H1 (cell line): ENCODE data around the gene BRD7. TPM values are rescaled to one million over a fixed set of nuclear protein-coding genes. Genes with fewer than 3 reads are reported as not detected.

Experiments
- CTCF ChIA-PET: fragments of 300-600 bp; sonication (Branson Sonifier 250); formaldehyde crosslinking; loops from one replicate; lab custom pipeline; 2021; ENCODE audit not compliant: partially characterized antibody; lab: Charles Lee
- POLR2A ChIA-PET: fragments of 300-600 bp; sonication (Branson Sonifier 250); formaldehyde crosslinking; loops from one replicate; lab custom pipeline; 2021; ENCODE audit warnings: inconsistent platforms; ENCODE audit not compliant: partially characterized antibody; lab: Charles Lee
- DNase-seq, 2 experiments: peaks; one replicate each; pipeline versions ENCODE4 v3.0.0 to v3.0.0-alpha.2; 2010 to 2022; ENCODE audit warnings: low spot score in 2 of 2, low read depth in 1 of 2, mixed read lengths in 1 of 2
- FAIRE-seq: peaks from 2 replicates; lab custom pipeline; 2011; peaks lifted over from hg19 to GRCh38; lab: Jason Lieb, UNC
- H2AFZ ChIP-seq: 2 replicates; pipeline ENCODE4 v1.8.1; 2012; ENCODE audit warnings: low read length, inconsistent platforms
- H2AK5ac ChIP-seq: 2 replicates; pipeline ENCODE4 v1.6.1; 2013; ENCODE audit warnings: low read depth, low read length
- H2BK120ac ChIP-seq: replicated peaks from 2 replicates; pipeline ENCODE3; 2013; ENCODE audit warnings: low read depth, low read length, inconsistent platforms
- H2BK12ac ChIP-seq: 2 replicates; pipeline ENCODE4 v1.6.1; 2013; ENCODE audit warnings: low read depth, low read length
- H2BK15ac ChIP-seq: 2 replicates; pipeline ENCODE4 v1.6.1; 2013; ENCODE audit warnings: low read length
- H2BK20ac ChIP-seq: 2 replicates; pipeline ENCODE4 v1.6.1; 2013; ENCODE audit warnings: low read length
- H2BK5ac ChIP-seq: 2 replicates; pipeline ENCODE4 v1.6.1; 2013; ENCODE audit warnings: low read depth, low read length
- H3K14ac ChIP-seq: 2 replicates; pipeline ENCODE4 v1.6.1; 2013; ENCODE audit warnings: inconsistent platforms; ENCODE audit not compliant: insufficient read length
- H3K18ac ChIP-seq: 2 replicates; pipeline ENCODE4 v1.6.1; 2013; ENCODE audit warnings: low read length; ENCODE audit errors: extremely low read depth
- H3K23ac ChIP-seq: 2 replicates; pipeline ENCODE4 v1.6.1; 2013; ENCODE audit warnings: inconsistent platforms; ENCODE audit not compliant: insufficient read length
- H3K23me2 ChIP-seq: 2 replicates; pipeline ENCODE4 v1.6.1; 2013; ENCODE audit warnings: low read depth, low read length
- H3K27ac ChIP-seq: 2 replicates; pipeline ENCODE4 v1.6.1; 2011; ENCODE audit warnings: low read depth, low read length, inconsistent platforms
- H3K27me3 ChIP-seq, 4 experiments: replicated peaks in 1 of 4; 1 replicate in 1 of 4; 2 replicates in 3 of 4; pipeline versions ENCODE4 v1.6.1 to v1.8.1; 2011 to 2013; ENCODE audit warnings: low read length in 3 of 4, mild to moderate bottlenecking in 3 of 4, inconsistent platforms in 2 of 4, mixed read lengths in 2 of 4, moderate library complexity in 1 of 4; ENCODE audit not compliant: control insufficient read depth in 3 of 4, insufficient read depth in 3 of 4; ENCODE audit errors: extremely low read depth in 1 of 4
- H3K36me3 ChIP-seq, 4 experiments: 2 replicates each; pipeline versions ENCODE4 v1.6.1 to v1.8.1; 2011 to 2013; ENCODE audit warnings: mild to moderate bottlenecking in 4 of 4, low read length in 3 of 4, moderate library complexity in 2 of 4, control low read depth in 1 of 4, inconsistent platforms in 1 of 4; ENCODE audit not compliant: insufficient read depth in 4 of 4, control insufficient read depth in 2 of 4
- H3K4ac ChIP-seq: replicated peaks from 2 replicates; pipeline ENCODE3; 2013; ENCODE audit warnings: low read length, low read depth, mixed read lengths, inconsistent platforms; ENCODE audit not compliant: insufficient read length
- H3K4me1 ChIP-seq, 4 experiments: replicated peaks in 1 of 4; 1 replicate in 1 of 4; 2 replicates in 3 of 4; pipeline versions ENCODE4 v1.6.1 to v1.8.1; 2011 to 2013; ENCODE audit warnings: low read length in 3 of 4, inconsistent platforms in 2 of 4, mixed read lengths in 1 of 4; ENCODE audit not compliant: insufficient read depth in 4 of 4, control insufficient read depth in 3 of 4
- H3K4me2 ChIP-seq, 2 experiments: 2 replicates each; pipeline versions ENCODE4 v1.6.1 to v1.8.1; 2011 to 2013; ENCODE audit warnings: low read depth in 2 of 2, low read length in 2 of 2, control low read depth in 1 of 2, inconsistent platforms in 1 of 2, mild to moderate bottlenecking in 1 of 2; ENCODE audit not compliant: insufficient read depth in 1 of 2
- H3K4me3 ChIP-seq, 4 experiments: fragments of 200-600, 300-600 bp in 1 of 4; sonication (generic), shearing (Covaris generic), sonication (Bioruptor Twin) in 1 of 4; 2 replicates each; pipeline versions ENCODE4 v1.5.1 to v1.8.1; 2011 to 2016; ENCODE audit warnings: low read length in 4 of 4, low read depth in 3 of 4, control low read depth in 2 of 4, inconsistent platforms in 2 of 4, mild to moderate bottlenecking in 2 of 4, mixed read lengths in 1 of 4, moderate library complexity in 1 of 4; ENCODE audit not compliant: insufficient read depth in 2 of 4; ENCODE audit errors: extremely low read depth in 1 of 4
- H3K56ac ChIP-seq: replicated peaks from 2 replicates; pipeline ENCODE3; 2013; ENCODE audit warnings: low read depth, mild to moderate bottlenecking, mixed read lengths, low read length, inconsistent platforms; ENCODE audit not compliant: insufficient read length
- H3K79me1 ChIP-seq: 2 replicates; pipeline ENCODE4 v1.6.1; 2013; ENCODE audit warnings: low read depth, low read length, control low read depth
- H3K79me2 ChIP-seq, 2 experiments: 2 replicates each; pipeline versions ENCODE4 v1.6.1 to v1.8.1; 2012 to 2013; ENCODE audit warnings: low read length in 2 of 2, mild to moderate bottlenecking in 2 of 2, inconsistent platforms in 1 of 2; ENCODE audit not compliant: insufficient read depth in 2 of 2, control insufficient read depth in 1 of 2
- H3K9ac ChIP-seq, 4 experiments: replicated peaks in 1 of 4; 1 replicate in 1 of 4; 2 replicates in 3 of 4; pipeline versions ENCODE4 v1.6.1 to v1.8.1; 2011 to 2013; ENCODE audit warnings: low read depth in 3 of 4, low read length in 3 of 4, control low read depth in 2 of 4, mild to moderate bottlenecking in 2 of 4, moderate library complexity in 2 of 4, inconsistent platforms in 1 of 4; ENCODE audit errors: extremely low read depth in 1 of 4
- H3K9me3 ChIP-seq, 2 experiments: 2 replicates each; pipeline versions ENCODE4 v1.6.1 to v1.8.1; 2012 to 2013; ENCODE audit warnings: mild to moderate bottlenecking in 2 of 2, moderate library complexity in 2 of 2, control low read depth in 1 of 2, inconsistent platforms in 1 of 2, low read depth in 1 of 2, low read length in 1 of 2, mixed read lengths in 1 of 2; ENCODE audit not compliant: insufficient read depth in 2 of 2
- H4K20me1 ChIP-seq, 2 experiments: replicated peaks in 1 of 2; 2 replicates each; pipeline versions ENCODE3 to v1.8.1; 2011 to 2013; ENCODE audit warnings: inconsistent platforms in 2 of 2, low read length in 2 of 2, mild to moderate bottlenecking in 1 of 2; ENCODE audit not compliant: insufficient read depth in 2 of 2, control insufficient read depth in 1 of 2
- H4K5ac ChIP-seq: 2 replicates; pipeline ENCODE4 v1.6.1; 2013; ENCODE audit warnings: low read length, low read depth, mixed read lengths, inconsistent platforms; ENCODE audit not compliant: insufficient read length
- H4K8ac ChIP-seq: 2 replicates; pipeline ENCODE4 v1.8.0; 2013; ENCODE audit warnings: mild to moderate bottlenecking, moderate library complexity, low read length, inconsistent platforms; ENCODE audit not compliant: insufficient read depth; ENCODE audit errors: extremely low read depth
- H4K91ac ChIP-seq: replicated peaks from 2 replicates; pipeline ENCODE3; 2013; ENCODE audit warnings: low read length, mixed read lengths, inconsistent platforms; ENCODE audit not compliant: insufficient read length
- CHD1 ChIP-seq: IDR thresholded peaks from 2 replicates; pipeline ENCODE4 v1.6.1; 2012; ENCODE audit warnings: low read depth, low read length, improper control_type of control experiment
- CTBP2 ChIP-seq: IDR thresholded peaks from 2 replicates; pipeline ENCODE4 v1.7.0; 2011; ENCODE audit warnings: borderline replicate concordance, mild to moderate bottlenecking, moderate library complexity, mixed read lengths, low read length; ENCODE audit not compliant: insufficient read depth, insufficient read length
- EGR1 ChIP-seq: IDR thresholded peaks from 2 replicates; pipeline ENCODE4 v1.6.1; 2011; ENCODE audit warnings: low read depth, low read length, borderline replicate concordance
- HDAC6 ChIP-seq: IDR thresholded peaks from one replicate; pipeline ENCODE4 v1.7.1; 2012; ENCODE audit warnings: low read depth, mild to moderate bottlenecking, inconsistent platforms, low read length, moderate library complexity
- KDM1A ChIP-seq: fragments of 200-600, 300-600 bp; sonication (generic); IDR thresholded peaks from 2 replicates; pipeline ENCODE4 v1.7.1; 2016; ENCODE audit warnings: mild to moderate bottlenecking, low read length, borderline replicate concordance
- KDM4A ChIP-seq: IDR thresholded peaks from one replicate; pipeline ENCODE4 v1.7.1; 2012; ENCODE audit warnings: low read depth, mild to moderate bottlenecking, moderate library complexity, low read length, inconsistent platforms; ENCODE audit not compliant: severe bottlenecking
- RAD21 ChIP-seq, 2 experiments: IDR thresholded peaks in 1 of 2; conservative IDR thresholded peaks in 1 of 2; 2 replicates each; pipeline ENCODE4 v1.6.1; 2011; ENCODE audit warnings: low read depth in 2 of 2, low read length in 2 of 2, improper control_type of control experiment in 1 of 2, inconsistent platforms in 1 of 2, mild to moderate bottlenecking in 1 of 2, moderate library complexity in 1 of 2
- RNF2 ChIP-seq: fragments of 200-900, 300-1000 bp; sonication (generic); IDR thresholded peaks from 2 replicates; pipeline ENCODE4 v1.7.1; 2016; ENCODE audit warnings: borderline replicate concordance, low read depth, mild to moderate bottlenecking, antibody characterized with exemption, low read length; ENCODE audit not compliant: poor library complexity, severe bottlenecking; ENCODE audit errors: missing control alignments
- RXRA ChIP-seq: IDR thresholded peaks from 2 replicates; pipeline ENCODE4 v1.6.1; 2011; ENCODE audit warnings: low read depth, mild to moderate bottlenecking, low read length, moderate library complexity; ENCODE audit not compliant: insufficient read depth
- SIX5 ChIP-seq: IDR thresholded peaks from 2 replicates; pipeline ENCODE4 v1.6.1; 2011; ENCODE audit warnings: mild to moderate bottlenecking, low read depth, low read length
- SRF ChIP-seq: IDR thresholded peaks from 2 replicates; pipeline ENCODE4 v1.6.1; 2011; ENCODE audit warnings: mild to moderate bottlenecking, low read depth, low read length, moderate library complexity
- SUZ12 ChIP-seq: fragments of 200-600 bp; sonication (generic); IDR thresholded peaks from 2 replicates; pipeline ENCODE4 v1.6.1; 2012; ENCODE audit warnings: mild to moderate bottlenecking, inconsistent platforms, low read length, moderate library complexity, mixed read lengths
- TAF7 ChIP-seq: optimal IDR thresholded peaks from 2 replicates; pipeline ENCODE3; 2011; ENCODE audit warnings: low read depth, mild to moderate bottlenecking, inconsistent platforms, low read length, moderate library complexity, borderline replicate concordance
- TEAD4 ChIP-seq: IDR thresholded peaks from 2 replicates; pipeline ENCODE4 v1.6.1; 2012; ENCODE audit warnings: low read depth, low read length, inconsistent platforms, mixed read lengths
- WGBS, 2 experiments: shearing (Covaris generic) in 1 of 2; methylation state at CpG; one replicate each; pipeline versions ENCODE4 v1.1.6 to v1.1.7; 2013 to 2015; ENCODE audit warnings: low lambda C conversion rate in 2 of 2, mixed read lengths in 2 of 2, inconsistent platforms in 1 of 2, low coverage in 1 of 2, missing lambda C conversion rate in 1 of 2; ENCODE audit not compliant: insufficient replicate concordance in 2 of 2, insufficient coverage in 1 of 2, insufficient read length in 1 of 2; ENCODE audit errors: extremely low coverage in 1 of 2, missing lambda C conversion rate in 1 of 2; 5-methylcytosine and 5-hydroxymethylcytosine counted together
- polyA plus RNA-seq, 7 experiments: library from polyadenylated mRNA; depleted of rRNA in 3 of 7; stranded (reverse) in 5 of 7; unstranded in 2 of 7; fragments of >200 nt in 5 of 7; fragments of 200-250 nt in 2 of 7; gene quantifications; 1 replicate in 5 of 7; 2 replicates in 1 of 7; 4 replicates in 1 of 7; pipeline versions ENCODE4 v1.2.1 to v1.2.3, GENCODE V29; 2011 to 2013; ENCODE audit warnings: missing spikeins in 2 of 7, mixed read lengths in 2 of 7
- total RNA-seq: library from RNA; stranded (reverse); fragmentation: NEBNext Ultra II Directional; extraction: Animal tissue kit (Norgen Biotek cat#: 25700); gene quantifications from 2 replicates; pipeline ENCODE4 v1.2.1, GENCODE V29; 2021

The BRD7 gene
- total and polyA plus RNA-seq, 2 of the 8 experiments (the other 6 are each of a cell fraction or from before 2014, with no cell fraction given), result 42.5 to 120 TPM

DNA sequence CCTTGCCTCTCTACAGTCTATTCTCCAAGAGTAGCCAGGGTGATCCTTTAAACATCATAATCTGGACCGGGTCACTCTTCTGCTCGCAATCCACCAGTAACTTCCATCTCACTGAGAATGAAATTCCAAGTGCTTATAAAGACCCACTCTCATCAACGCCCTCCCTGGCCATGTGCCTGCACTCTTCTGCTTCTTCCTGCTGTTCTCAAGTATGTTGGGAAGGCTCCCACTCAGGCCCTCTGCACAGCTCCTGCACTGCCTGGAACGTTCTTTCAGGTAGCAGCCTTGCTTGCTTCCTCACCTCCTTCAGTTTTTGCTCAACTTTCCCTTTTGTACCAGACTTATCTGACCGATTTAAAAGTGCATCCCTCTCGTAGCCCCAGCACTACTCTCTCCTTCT, 44.4 kb downstream of the BRD7 start:
- POLR2A ChIA-PET, result no interaction called here
- TF ChIP-seq SUZ12 (no peak), KDM4A (no peak), KDM1A (no peak), CTBP2 (no peak), TAF7 (no peak), SRF (no peak), TEAD4 (no peak), EGR1 (no peak), RXRA (no peak), CHD1 (no peak), RAD21 (IDR thresholded peaks at IDR 0.05 in 1 of 2, conservative IDR thresholded peaks at IDR 0.05 in 1 of 2; ENCODE audit: low read depth in 2 of 2, low read length in 2 of 2) (no peak), RNF2 (no peak), HDAC6 (no peak), SIX5 (no peak)
- no peak overlapping the region for H3K9ac ChIP-seq
- no peaks in the 10 kb centered on the region for H3K79me2 ChIP-seq
- peaks cover 13 to 69% (median 44%) of the 10 kb centered on the region in 4 experiments for H3K36me3 ChIP-seq
- H3K4ac ChIP-seq, result no peak overlapping the region
- H4K20me1 ChIP-seq, result peaks cover 2 to 3% of the 10 kb centered on the region in 2 experiments
- H2AK5ac ChIP-seq, result no peak overlapping the region
- H3K23me2 ChIP-seq, result no peaks in the 10 kb centered on the region
- H3K27ac ChIP-seq, result no peak overlapping the region
- no peak overlapping the region for H3K4me2 ChIP-seq
- H2BK120ac ChIP-seq, result no peak overlapping the region
- H3K4me3 ChIP-seq, result no peak overlapping the region
- no peak overlapping the region for H4K91ac ChIP-seq
- H2AFZ ChIP-seq, result no peak overlapping the region
- WGBS, 2 experiments, result 91% methylated on average over 6 of the region's 6 CpGs; no CpG with 5 or more reads in 1 of the 2 experiments
- no peak overlapping the region for H4K8ac ChIP-seq
- H2BK5ac ChIP-seq, result no peak overlapping the region
- no peak overlapping the region for H3K23ac ChIP-seq
- H4K5ac ChIP-seq, result no peak overlapping the region
- H2BK12ac ChIP-seq, result no peak overlapping the region
- H3K56ac ChIP-seq, result no peak overlapping the region
- DNase-seq, result no peak
- H3K14ac ChIP-seq, result no peak overlapping the region
- FAIRE-seq, result no peak
- no peak overlapping the region for H3K18ac ChIP-seq
- no peaks in the 10 kb centered on the region for H3K27me3 ChIP-seq
- H2BK20ac ChIP-seq, result no peak overlapping the region
- CTCF ChIA-PET, result interaction anchor here (0.5 to 3.9 kb wide), 4 partner anchors 9 to 113 kb away, joined by 3 to 38 read pairs (median 4); no protein-coding TSS in a partner anchor
- no peaks in the 10 kb centered on the region for H3K9me3 ChIP-seq
- no peak overlapping the region for H2BK15ac ChIP-seq
- H3K4me1 ChIP-seq, result no peaks in the 10 kb centered on the region
- no peaks in the 10 kb centered on the region; the same call in 1 of the 2 replicates for H3K79me1 ChIP-seq
